HL-60 (cell line): Measurements from ENCODE around the gene IWS1.

Experiments
- DNase-seq, 2 experiments: peaks; one replicate each; pipeline ENCODE4 v3.0.0-alpha.2; 2010 to 2020; ENCODE audit warnings: low read depth in 1 of 2, low spot score in 1 of 2
- H3K27ac ChIP-seq: fragments of 250-450 bp; sonication (Bioruptor Pico); replicated peaks from 2 replicates; pipeline ENCODE4 v1.5.1; 2020; ENCODE audit warnings: mild to moderate bottlenecking, moderate library complexity
- H3K27me3 ChIP-seq: fragments of 250-450 bp; sonication (Bioruptor Pico); 2 replicates; pipeline ENCODE4 v1.5.1; 2021; ENCODE audit warnings: mild to moderate bottlenecking, moderate library complexity; ENCODE audit not compliant: insufficient read depth, poor library complexity, severe bottlenecking
- H3K4me3 ChIP-seq: replicated peaks from 2 replicates; pipeline ENCODE4 v1.5.1; 2011; ENCODE audit warnings: mild to moderate bottlenecking, control low read depth, low read length; ENCODE audit not compliant: insufficient read depth
- GABPA ChIP-seq: IDR thresholded peaks from 2 replicates; pipeline ENCODE4 v1.6.1; 2012; ENCODE audit warnings: low read depth
- POLR2AphosphoS5 ChIP-seq: IDR thresholded peaks from 2 replicates; pipeline ENCODE4 v1.6.1; 2012; ENCODE audit warnings: low read depth
- SPI1 ChIP-seq: IDR thresholded peaks from 2 replicates; pipeline ENCODE4 v1.6.1; 2012; ENCODE audit warnings: low read depth, mild to moderate bottlenecking, borderline replicate concordance
- TF ChIP-seq, protein P1 (sequence below): IDR thresholded peaks from one replicate; pipeline ENCODE4 v1.5.1; 2011; ENCODE audit warnings: low read length, control low read depth, inconsistent platforms; ENCODE audit not compliant: insufficient read depth
- TF ChIP-seq, protein P2 (sequence below): IDR thresholded peaks from 2 replicates; pipeline ENCODE4 v1.6.1; 2012; ENCODE audit warnings: low read depth; ENCODE audit not compliant: insufficient replicate concordance

IWS1 gene

DNA sequence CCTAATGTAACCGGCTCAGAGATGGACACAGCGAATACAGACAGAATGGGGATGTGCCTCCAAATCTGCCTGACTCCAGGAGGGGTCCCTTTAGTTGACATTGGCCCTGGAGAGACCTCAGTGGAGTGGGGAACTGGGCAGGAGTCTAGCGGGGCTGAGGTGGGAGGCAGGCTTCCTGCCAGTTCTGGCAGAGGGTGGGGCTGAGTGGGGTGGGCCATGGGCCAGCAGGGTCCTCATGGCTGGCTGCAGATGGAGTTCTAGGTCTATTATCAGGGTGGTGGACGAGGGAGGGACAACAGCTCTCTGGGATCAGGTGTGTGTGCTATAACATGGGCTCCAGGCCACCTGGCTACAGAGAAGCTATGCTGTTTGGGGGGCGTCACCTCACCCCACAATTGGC is 86.9 kb downstream of the IWS1 start:
- Histone ChIP-seq H3K4me3 (no peak overlapping the region), H3K27ac (no peak overlapping the region), H3K27me3 (no peaks in the 10 kb centered on the region)
- TF ChIP-seq GABPA (no peak), SPI1 (no peak), POLR2AphosphoS5 (no peak)
- TF ChIP-seq, protein P1, sequence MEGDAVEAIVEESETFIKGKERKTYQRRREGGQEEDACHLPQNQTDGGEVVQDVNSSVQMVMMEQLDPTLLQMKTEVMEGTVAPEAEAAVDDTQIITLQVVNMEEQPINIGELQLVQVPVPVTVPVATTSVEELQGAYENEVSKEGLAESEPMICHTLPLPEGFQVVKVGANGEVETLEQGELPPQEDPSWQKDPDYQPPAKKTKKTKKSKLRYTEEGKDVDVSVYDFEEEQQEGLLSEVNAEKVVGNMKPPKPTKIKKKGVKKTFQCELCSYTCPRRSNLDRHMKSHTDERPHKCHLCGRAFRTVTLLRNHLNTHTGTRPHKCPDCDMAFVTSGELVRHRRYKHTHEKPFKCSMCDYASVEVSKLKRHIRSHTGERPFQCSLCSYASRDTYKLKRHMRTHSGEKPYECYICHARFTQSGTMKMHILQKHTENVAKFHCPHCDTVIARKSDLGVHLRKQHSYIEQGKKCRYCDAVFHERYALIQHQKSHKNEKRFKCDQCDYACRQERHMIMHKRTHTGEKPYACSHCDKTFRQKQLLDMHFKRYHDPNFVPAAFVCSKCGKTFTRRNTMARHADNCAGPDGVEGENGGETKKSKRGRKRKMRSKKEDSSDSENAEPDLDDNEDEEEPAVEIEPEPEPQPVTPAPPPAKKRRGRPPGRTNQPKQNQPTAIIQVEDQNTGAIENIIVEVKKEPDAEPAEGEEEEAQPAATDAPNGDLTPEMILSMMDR, result no peak
- TF ChIP-seq, protein P2, sequence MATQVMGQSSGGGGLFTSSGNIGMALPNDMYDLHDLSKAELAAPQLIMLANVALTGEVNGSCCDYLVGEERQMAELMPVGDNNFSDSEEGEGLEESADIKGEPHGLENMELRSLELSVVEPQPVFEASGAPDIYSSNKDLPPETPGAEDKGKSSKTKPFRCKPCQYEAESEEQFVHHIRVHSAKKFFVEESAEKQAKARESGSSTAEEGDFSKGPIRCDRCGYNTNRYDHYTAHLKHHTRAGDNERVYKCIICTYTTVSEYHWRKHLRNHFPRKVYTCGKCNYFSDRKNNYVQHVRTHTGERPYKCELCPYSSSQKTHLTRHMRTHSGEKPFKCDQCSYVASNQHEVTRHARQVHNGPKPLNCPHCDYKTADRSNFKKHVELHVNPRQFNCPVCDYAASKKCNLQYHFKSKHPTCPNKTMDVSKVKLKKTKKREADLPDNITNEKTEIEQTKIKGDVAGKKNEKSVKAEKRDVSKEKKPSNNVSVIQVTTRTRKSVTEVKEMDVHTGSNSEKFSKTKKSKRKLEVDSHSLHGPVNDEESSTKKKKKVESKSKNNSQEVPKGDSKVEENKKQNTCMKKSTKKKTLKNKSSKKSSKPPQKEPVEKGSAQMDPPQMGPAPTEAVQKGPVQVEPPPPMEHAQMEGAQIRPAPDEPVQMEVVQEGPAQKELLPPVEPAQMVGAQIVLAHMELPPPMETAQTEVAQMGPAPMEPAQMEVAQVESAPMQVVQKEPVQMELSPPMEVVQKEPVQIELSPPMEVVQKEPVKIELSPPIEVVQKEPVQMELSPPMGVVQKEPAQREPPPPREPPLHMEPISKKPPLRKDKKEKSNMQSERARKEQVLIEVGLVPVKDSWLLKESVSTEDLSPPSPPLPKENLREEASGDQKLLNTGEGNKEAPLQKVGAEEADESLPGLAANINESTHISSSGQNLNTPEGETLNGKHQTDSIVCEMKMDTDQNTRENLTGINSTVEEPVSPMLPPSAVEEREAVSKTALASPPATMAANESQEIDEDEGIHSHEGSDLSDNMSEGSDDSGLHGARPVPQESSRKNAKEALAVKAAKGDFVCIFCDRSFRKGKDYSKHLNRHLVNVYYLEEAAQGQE, result no peak
- DNase-seq, result no peak

DNA sequence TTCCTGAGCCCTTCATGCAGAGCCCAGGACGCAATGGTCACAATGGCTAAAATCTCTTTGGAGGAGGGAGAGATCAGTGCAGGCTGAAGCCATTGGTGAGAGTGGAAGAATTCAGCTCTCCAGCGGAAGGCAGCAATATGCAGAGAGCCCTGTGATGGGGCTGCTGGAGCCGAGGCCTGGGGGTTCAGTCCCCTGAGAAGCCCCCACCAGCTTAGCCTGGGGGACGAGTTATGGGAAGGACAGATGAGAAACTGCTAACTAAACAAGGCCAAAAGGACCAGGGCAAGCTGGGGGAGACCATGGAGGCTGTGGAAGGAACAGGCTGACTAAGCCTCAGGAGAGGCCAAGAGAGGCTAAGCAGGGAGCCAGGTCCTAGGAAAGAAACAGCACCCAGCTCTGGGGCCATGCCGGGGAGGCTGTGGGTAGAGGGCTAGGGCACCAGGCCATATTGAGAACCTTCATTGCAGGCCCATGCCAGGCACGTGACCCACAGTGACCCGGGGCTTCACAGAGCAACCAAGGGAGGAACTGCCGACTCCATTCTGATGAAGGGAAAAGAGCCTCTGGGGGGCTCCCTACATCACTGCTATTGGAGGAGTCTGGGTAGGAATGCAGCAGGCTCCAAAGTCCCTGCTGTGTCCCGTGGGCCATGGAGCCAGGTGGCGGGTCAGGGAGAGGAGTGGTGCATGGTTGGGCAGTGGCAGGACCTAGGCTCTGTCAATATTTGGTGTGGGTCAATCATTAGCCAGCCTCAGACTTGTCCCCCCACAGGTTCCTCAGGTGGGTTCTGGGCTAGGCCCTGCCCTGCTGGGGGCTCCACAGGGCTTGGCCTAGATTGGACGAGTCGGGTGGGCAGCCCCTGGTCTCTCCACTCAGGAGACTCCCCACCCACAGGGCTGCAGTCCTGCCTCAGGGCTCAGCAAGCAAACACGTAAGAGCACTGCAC is 88.2 kb downstream of the IWS1 start:
- TF ChIP-seq POLR2AphosphoS5 (no peak), GABPA (no peak), SPI1 (no peak)
- TF ChIP-seq, protein P2, result no peak
- TF ChIP-seq, protein P1, result no peak
- Histone ChIP-seq H3K27ac (no peak overlapping the region), H3K27me3 (no peaks in the 10 kb centered on the region), H3K4me3 (no peak overlapping the region)
- DNase-seq, result no peak

DNA sequence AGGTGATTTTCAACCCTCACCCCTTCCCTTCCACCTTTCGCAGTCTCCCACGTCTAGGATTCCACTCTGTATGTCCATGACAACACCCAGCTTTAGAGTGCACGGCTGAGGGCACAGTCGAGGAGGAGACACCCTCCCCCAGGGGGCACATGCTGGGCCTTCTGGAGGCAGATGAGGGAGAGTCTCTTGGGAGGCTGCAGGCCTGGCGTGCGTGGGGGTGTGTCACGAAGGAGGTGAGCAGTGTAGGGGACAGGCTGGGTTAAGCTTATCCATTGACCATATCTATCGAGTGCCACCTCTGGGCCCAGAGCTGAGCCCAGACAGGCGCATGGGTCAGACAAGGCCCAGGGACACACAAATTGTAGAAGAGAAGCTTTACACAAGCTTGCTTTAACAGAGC is 89.2 kb downstream of the IWS1 start:
- TF ChIP-seq POLR2AphosphoS5 (no peak), GABPA (no peak), SPI1 (no peak)
- TF ChIP-seq, protein P2, result no peak
- TF ChIP-seq, protein P1, result no peak
- Histone ChIP-seq H3K4me3 (no peak overlapping the region), H3K27me3 (no peaks in the 10 kb centered on the region), H3K27ac (no peak overlapping the region)
- DNase-seq, result no peak
